ENCODE measurements around the gene NOL11.
"Not testable (repeated sequence)": the region's sequence is repeated elsewhere in the genome, so short reads cannot be mapped to it uniquely, and the experiment has no call there.

GRCh38 chr17:67702861-67703260, 14.9 kb upstream of the NOL11 start:
- not testable (repeated sequence) for TF ChIP-seq CTCF, EZH2phosphoT487, EZH2 (IDR thresholded peaks at IDR 0.05)
